Neuronal stem cell (in vitro differentiated cells): ENCODE data around the gene LRRC14B.
"Not testable (repeated sequence)": the region's sequence is repeated elsewhere in the genome, so short reads cannot be mapped to it uniquely, and the experiment has no call there.

ENCODE experiments used
- DNase-seq: peaks from one replicate; pipeline ENCODE4 v3.0.0-alpha.2; 2013; ENCODE audit warnings: low spot score
- H2AFZ ChIP-seq: one replicate; pipeline ENCODE4 v1.6.1; 2013; ENCODE audit warnings: mild to moderate bottlenecking, low read length, inconsistent platforms
- H2AK5ac ChIP-seq: 2 replicates; pipeline ENCODE4 v1.6.1; 2013; ENCODE audit warnings: low read depth, mild to moderate bottlenecking, inconsistent platforms, low read length, moderate library complexity, mixed read lengths
- H2BK120ac ChIP-seq: 2 replicates; pipeline ENCODE4 v1.6.1; 2013; ENCODE audit warnings: low read depth, mild to moderate bottlenecking, inconsistent platforms, low read length, moderate library complexity, mixed read lengths
- H2BK12ac ChIP-seq: one replicate; pipeline ENCODE4 v1.6.1; 2013; ENCODE audit warnings: low read length, inconsistent platforms
- H2BK15ac ChIP-seq: 2 replicates; pipeline ENCODE4 v1.6.1; 2013; ENCODE audit warnings: mild to moderate bottlenecking, low read length, inconsistent platforms, mixed read lengths
- H2BK5ac ChIP-seq: one replicate; pipeline ENCODE4 v1.6.1; 2013; ENCODE audit warnings: inconsistent platforms, mild to moderate bottlenecking, low read length, moderate library complexity
- H3K14ac ChIP-seq: one replicate; pipeline ENCODE4 v1.6.1; 2013; ENCODE audit warnings: low read length, inconsistent platforms
- H3K18ac ChIP-seq: 2 replicates; pipeline ENCODE4 v1.6.1; 2013; ENCODE audit warnings: low read length, inconsistent platforms
- H3K23ac ChIP-seq: 2 replicates; pipeline ENCODE4 v1.6.1; 2013; ENCODE audit warnings: low read depth, mild to moderate bottlenecking, mixed read lengths, low read length, inconsistent platforms; ENCODE audit not compliant: poor library complexity
- H3K27ac ChIP-seq: replicated peaks from 3 replicates; pipeline ENCODE4 v1.5.1; 2013; ENCODE audit warnings: low read length, inconsistent platforms
- H3K27me3 ChIP-seq, 3 experiments: 2 replicates each; pipeline ENCODE4 v1.6.1; 2013; ENCODE audit warnings: low read length in 3 of 3, mild to moderate bottlenecking in 2 of 3, inconsistent platforms in 1 of 3, low read depth in 1 of 3, mixed read lengths in 1 of 3, moderate library complexity in 1 of 3; ENCODE audit not compliant: control insufficient read depth in 3 of 3, insufficient read depth in 3 of 3
- H3K36me3 ChIP-seq, 2 donors: replicated peaks in 1 of 2; 2 replicates each; pipeline ENCODE4 v1.6.1; 2013; ENCODE audit warnings: low read length in 2 of 2; ENCODE audit not compliant: control insufficient read depth in 2 of 2, insufficient read depth in 2 of 2
- H3K4ac ChIP-seq: 2 replicates; pipeline ENCODE4 v1.6.1; 2013; ENCODE audit warnings: inconsistent platforms, mild to moderate bottlenecking, low read length, moderate library complexity
- H3K4me1 ChIP-seq, 2 donors: 1 replicate in 1 of 2; 2 replicates in 1 of 2; pipeline ENCODE4 v1.6.1; 2013; ENCODE audit warnings: low read length in 2 of 2, low read depth in 1 of 2; ENCODE audit not compliant: control insufficient read depth in 2 of 2, insufficient read depth in 1 of 2
- H3K4me2 ChIP-seq: one replicate; pipeline ENCODE4 v1.6.1; 2013; ENCODE audit warnings: mild to moderate bottlenecking, low read length, inconsistent platforms; ENCODE audit not compliant: insufficient read depth, poor library complexity, severe bottlenecking
- H3K4me3 ChIP-seq, 2 donors: 2 replicates each; pipeline ENCODE4 v1.5.1; 2013; ENCODE audit warnings: low read length in 2 of 2, mild to moderate bottlenecking in 2 of 2, inconsistent platforms in 1 of 2, moderate library complexity in 1 of 2
- H3K79me1 ChIP-seq: one replicate; pipeline ENCODE4 v1.6.1; 2013; ENCODE audit warnings: low read depth, mild to moderate bottlenecking, inconsistent platforms, low read length, moderate library complexity
- H3K9ac ChIP-seq: one replicate; pipeline ENCODE4 v1.6.1; 2013; ENCODE audit warnings: mild to moderate bottlenecking, low read depth, low read length, inconsistent platforms; ENCODE audit not compliant: poor library complexity
- H3K9me3 ChIP-seq, 2 donors: replicated peaks in 1 of 2; 2 replicates each; pipeline versions ENCODE3 to v1.6.1; 2013; ENCODE audit warnings: low read length in 2 of 2, mild to moderate bottlenecking in 2 of 2, inconsistent platforms in 1 of 2, low read depth in 1 of 2, mixed read lengths in 1 of 2, moderate library complexity in 1 of 2; ENCODE audit not compliant: control insufficient read depth in 2 of 2, insufficient read depth in 1 of 2
- H4K8ac ChIP-seq: one replicate; pipeline ENCODE4 v1.6.1; 2013; ENCODE audit warnings: low read depth, mild to moderate bottlenecking, inconsistent platforms, low read length, moderate library complexity
- H4K91ac ChIP-seq: one replicate; pipeline ENCODE4 v1.6.1; 2013; ENCODE audit warnings: low read length, low read depth, mild to moderate bottlenecking, inconsistent platforms; ENCODE audit not compliant: poor library complexity
- WGBS, 2 donors: extraction: QIAGEN DNeasy Blood & Tissue Kit; methylation state at CpG; one replicate each; pipeline ENCODE4 v1.1.7; 2013; ENCODE audit warnings: missing lambda C conversion rate in 2 of 2, mixed read lengths in 1 of 2; ENCODE audit not compliant: insufficient read length in 2 of 2, insufficient replicate concordance in 1 of 2; ENCODE audit errors: extremely low coverage in 2 of 2; 5-methylcytosine and 5-hydroxymethylcytosine counted together

LRRC14B gene

GRCh38 chr5:219991-220390, 28.7 kb downstream of the LRRC14B start:
- Histone ChIP-seq H3K4me1 (peaks cover 3 to 8% of the 10 kb centered on the region in 2 donors), H3K14ac (no peak overlapping the region), H3K79me1 (peaks cover 4% of the 10 kb centered on the region), H3K36me3 (peaks cover 9 to 33% of the 10 kb centered on the region in 2 donors), H3K9ac (no peak overlapping the region), H3K18ac (no peak overlapping the region), H2BK5ac (no peak overlapping the region), H3K23ac (no peak overlapping the region), H2BK12ac (no peak overlapping the region), H4K91ac (no peak overlapping the region), H3K27me3 (no peaks in the 10 kb centered on the region), H3K9me3 (no peaks in the 10 kb centered on the region), H2AK5ac (no peak overlapping the region), H4K8ac (no peak overlapping the region), H2AFZ (no peak overlapping the region), H3K27ac (no peak overlapping the region), H2BK15ac (no peak overlapping the region), H3K4me3 (no peak overlapping the region), H2BK120ac (no peak overlapping the region), H3K4ac (no peak overlapping the region), H3K4me2 (no peak overlapping the region)
- WGBS, 2 donors: no CpG with 5 or more reads among the region's 4 CpGs
- DNase-seq: no peak

DNA sequence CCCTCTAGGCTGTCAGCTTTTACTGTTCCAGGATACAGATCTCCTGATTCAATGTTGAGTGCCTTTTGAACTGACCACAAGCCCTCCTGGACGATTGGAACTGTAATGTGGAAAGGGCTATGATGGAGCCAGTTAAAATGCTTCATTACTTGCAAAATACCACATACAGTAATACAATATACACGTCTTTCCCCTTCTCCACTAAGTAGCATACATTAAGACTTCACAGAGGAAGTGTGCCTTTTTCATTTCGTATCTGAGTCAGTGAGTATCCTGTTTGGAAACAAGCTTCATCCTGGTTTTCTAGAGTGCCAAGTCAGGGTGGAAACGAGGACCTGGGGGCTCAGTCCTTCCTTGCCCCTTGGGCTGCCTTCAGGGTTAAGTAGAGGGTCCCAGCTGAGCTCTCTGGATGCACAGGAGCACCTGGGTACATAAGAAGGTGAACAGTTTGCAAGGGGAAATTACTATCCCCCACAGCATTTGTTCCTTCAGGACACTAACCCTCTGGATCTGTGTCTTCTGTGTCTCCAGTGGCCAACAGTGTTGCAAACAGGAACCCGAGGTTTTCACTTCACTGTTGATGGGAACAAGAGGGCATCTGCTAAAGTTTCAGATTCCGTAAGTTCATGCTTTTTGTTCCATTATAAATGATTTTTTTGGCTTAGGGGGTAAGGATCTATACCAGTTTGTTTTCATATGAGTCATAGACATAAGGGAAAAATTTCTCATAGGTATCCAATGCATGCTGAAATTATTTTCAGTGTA, 31.8 kb downstream of the LRRC14B start:
- WGBS, 2 donors: no CpG with 5 or more reads among the region's 6 CpGs
- H2AK5ac ChIP-seq: not testable (repeated sequence)

DNA sequence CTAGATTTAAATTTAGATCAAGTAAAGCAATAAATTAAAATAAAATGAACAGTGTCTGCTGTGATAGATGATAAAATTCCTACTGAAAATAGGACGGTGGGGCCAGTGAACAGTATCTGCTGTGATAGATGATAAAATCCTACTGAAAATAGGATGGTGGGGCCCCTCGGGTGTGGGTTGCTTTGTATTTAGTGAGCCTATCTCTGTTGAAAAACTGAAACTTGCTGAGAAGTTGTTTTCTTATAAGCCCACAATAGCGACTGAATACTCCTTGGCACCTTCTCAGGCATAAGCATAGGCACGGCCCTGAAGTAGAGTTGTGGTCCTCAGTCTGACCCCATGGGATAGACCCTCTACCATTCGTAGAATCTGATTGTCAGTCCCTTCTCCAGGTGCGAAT, 32.5 kb downstream of the LRRC14B start:
- H3K4me3 ChIP-seq: no peak overlapping the region
- H3K27ac ChIP-seq: no peak overlapping the region
- no peak overlapping the region for H3K4ac ChIP-seq
- H2BK12ac ChIP-seq: no peak overlapping the region
- H3K36me3 ChIP-seq: peaks cover 28 to 58% of the 10 kb centered on the region in 2 donors
- no peak overlapping the region for H4K91ac ChIP-seq
- H2AK5ac ChIP-seq: no peak overlapping the region
- no CpG with 5 or more reads among the region's 6 CpGs for WGBS, 2 donors
- H2BK15ac ChIP-seq: no peak overlapping the region
- no peak for DNase-seq
- H3K9me3 ChIP-seq: no peaks in the 10 kb centered on the region
- H3K27me3 ChIP-seq: no peaks in the 10 kb centered on the region
- H3K23ac ChIP-seq: no peak overlapping the region
- H2AFZ ChIP-seq: no peak overlapping the region
- H3K9ac ChIP-seq: no peak overlapping the region
- H3K79me1 ChIP-seq: peaks cover 8% of the 10 kb centered on the region
- peaks cover 3 to 8% of the 10 kb centered on the region in 2 donors for H3K4me1 ChIP-seq
- H2BK5ac ChIP-seq: no peak overlapping the region
- H3K14ac ChIP-seq: no peak overlapping the region
- no peak overlapping the region for H3K4me2 ChIP-seq
- H4K8ac ChIP-seq: no peak overlapping the region
- no peak overlapping the region for H2BK120ac ChIP-seq
- no peak overlapping the region for H3K18ac ChIP-seq

More for the DNA sequence above, 31.8 kb downstream of the LRRC14B start:
- H4K91ac ChIP-seq, H3K4me3 ChIP-seq, H3K9ac ChIP-seq, H3K4ac ChIP-seq, H2BK12ac ChIP-seq, H3K4me1 ChIP-seq, H3K9me3 ChIP-seq, H2BK120ac ChIP-seq, H3K27me3 ChIP-seq, H2BK15ac ChIP-seq, H4K8ac ChIP-seq, H3K18ac ChIP-seq, H2AFZ ChIP-seq, H3K23ac ChIP-seq, H3K14ac ChIP-seq, H3K4me2 ChIP-seq, H2BK5ac ChIP-seq, DNase-seq, H3K27ac ChIP-seq, H3K79me1 ChIP-seq: not testable (repeated sequence)
- peaks cover 26 to 51% of the 10 kb centered on the region in 2 donors for H3K36me3 ChIP-seq

- Histone ChIP-seq H4K8ac (no peak overlapping the region), H3K4me3 (no peak overlapping the region), H2AK5ac (no peak overlapping the region), H3K23ac (no peak overlapping the region), H3K27ac (no peak overlapping the region), H3K9ac (no peak overlapping the region), H2BK120ac (no peak overlapping the region), H3K14ac (no peak overlapping the region), H3K4me1 (no peaks in the 10 kb centered on the region), H3K4ac (no peak overlapping the region), H3K4me2 (no peak overlapping the region), H3K79me1 (peaks cover 8% of the 10 kb centered on the region), H2BK12ac (no peak overlapping the region), H2BK15ac (no peak overlapping the region), H3K18ac (no peak overlapping the region), H4K91ac (no peak overlapping the region), H3K27me3 (no peaks in the 10 kb centered on the region), H3K36me3 (peaks cover 37 to 73% of the 10 kb centered on the region in 2 donors), H2AFZ (no peak overlapping the region), H2BK5ac (no peak overlapping the region), H3K9me3 (no peaks in the 10 kb centered on the region)
- no peak for DNase-seq
- WGBS, 2 donors: no CpG with 5 or more reads among the region's 14 CpGs
These were observed 34.0 kb downstream of the LRRC14B start for GRCh38 chr5:225334-225733.
